Measurements from ENCODE around the gene PSMB9.

PSMB9 gene

GRCh38 chr6:32849126-32849525 lies 4.9 kb upstream of the PSMB9 start:
- Histone ChIP-seq H3K9me3 (ENCODE audit: control insufficient read depth, low read length) (no peaks in the 10 kb centered on the region), H3K27ac (ENCODE audit: low read depth, low read length, severe bottlenecking) (no peak overlapping the region), H3K4me1 (ENCODE audit: control insufficient read depth, insufficient read depth, low read length, poor library complexity, severe bottlenecking) (peaks cover 4% of the 10 kb centered on the region), H3K36me3 (ENCODE audit: control insufficient read depth, insufficient read depth, low read length) (no peaks in the 10 kb centered on the region), H3K4me3 (ENCODE audit: extremely low read depth, insufficient read depth, low read length, poor library complexity, severe bottlenecking) (no peak overlapping the region)
- 74 to 84% methylated on average over 3 to 5 of the region's 6 CpGs for WGBS, 2 experiments (ENCODE audit: insufficient coverage in 2 of 2)

GRCh38 chr6:32851025-32851424 lies 3.0 kb upstream of the PSMB9 start:
- Histone ChIP-seq H3K4me3 (ENCODE audit: extremely low read depth, insufficient read depth, low read length, poor library complexity, severe bottlenecking) (no peak overlapping the region), H3K4me1 (ENCODE audit: control insufficient read depth, insufficient read depth, low read length, poor library complexity, severe bottlenecking) (peaks cover 5% of the 10 kb centered on the region), H3K36me3 (ENCODE audit: control insufficient read depth, insufficient read depth, low read length) (no peaks in the 10 kb centered on the region), H3K27ac (ENCODE audit: low read depth, low read length, severe bottlenecking) (no peak overlapping the region), H3K9me3 (ENCODE audit: control insufficient read depth, low read length) (no peaks in the 10 kb centered on the region)
- 73 to 96% methylated on average over 2 to 3 of the region's 4 CpGs for WGBS, 2 experiments (ENCODE audit: insufficient coverage in 2 of 2)

GRCh38 chr6:32852018-32852843 lies 1.8 kb upstream of the PSMB9 start:
- H3K4me3 ChIP-seq (ENCODE audit: extremely low read depth, insufficient read depth, low read length, poor library complexity, severe bottlenecking), result no peak overlapping the region
- WGBS, 2 experiments (ENCODE audit: insufficient coverage in 2 of 2), result 62 to 65% methylated on average over 14 to 19 of the region's 23 CpGs
- H3K9me3 ChIP-seq (ENCODE audit: control insufficient read depth, low read length), result no peaks in the 10 kb centered on the region
- no peak overlapping the region for H3K27ac ChIP-seq (ENCODE audit: low read depth, low read length, severe bottlenecking)
- peaks cover 5% of the 10 kb centered on the region for H3K4me1 ChIP-seq (ENCODE audit: control insufficient read depth, insufficient read depth, low read length, poor library complexity, severe bottlenecking)
- no peaks in the 10 kb centered on the region for H3K36me3 ChIP-seq (ENCODE audit: control insufficient read depth, insufficient read depth, low read length)

GRCh38 chr6:32852844-32853540 lies 1.0 kb upstream of the PSMB9 start:
- 2 to 4% methylated on average over 33 to 36 of the region's 41 CpGs for WGBS, 2 experiments (ENCODE audit: insufficient coverage in 2 of 2)
- Histone ChIP-seq H3K36me3 (ENCODE audit: control insufficient read depth, insufficient read depth, low read length) (no peaks in the 10 kb centered on the region), H3K27ac (ENCODE audit: low read depth, low read length, severe bottlenecking) (no peak overlapping the region), H3K9me3 (ENCODE audit: control insufficient read depth, low read length) (no peaks in the 10 kb centered on the region), H3K4me3 (ENCODE audit: extremely low read depth, insufficient read depth, low read length, poor library complexity, severe bottlenecking) (peak overlapping the region; percentile 48), H3K4me1 (ENCODE audit: control insufficient read depth, insufficient read depth, low read length, poor library complexity, severe bottlenecking) (peaks cover 5% of the 10 kb centered on the region)

GRCh38 chr6:32854376-32855178 lies 585 bp downstream of the PSMB9 start:
- WGBS, 2 experiments (ENCODE audit: insufficient coverage in 2 of 2), result 35 to 37% methylated on average over 21 to 23 of the region's 24 CpGs
- no peak overlapping the region for H3K27ac ChIP-seq (ENCODE audit: low read depth, low read length, severe bottlenecking)
- no peaks in the 10 kb centered on the region for H3K9me3 ChIP-seq (ENCODE audit: control insufficient read depth, low read length)
- peaks cover 5% of the 10 kb centered on the region for H3K4me1 ChIP-seq (ENCODE audit: control insufficient read depth, insufficient read depth, low read length, poor library complexity, severe bottlenecking)
- H3K36me3 ChIP-seq (ENCODE audit: control insufficient read depth, insufficient read depth, low read length), result no peaks in the 10 kb centered on the region
- H3K4me3 ChIP-seq (ENCODE audit: extremely low read depth, insufficient read depth, low read length, poor library complexity, severe bottlenecking), result peak overlapping the region; percentile 48

- Histone ChIP-seq H3K4me1 (ENCODE audit: control insufficient read depth, insufficient read depth, low read length, poor library complexity, severe bottlenecking) (peaks cover 5% of the 10 kb centered on the region), H3K4me3 (ENCODE audit: extremely low read depth, insufficient read depth, low read length, poor library complexity, severe bottlenecking) (no peak overlapping the region), H3K36me3 (ENCODE audit: control insufficient read depth, insufficient read depth, low read length) (no peaks in the 10 kb centered on the region), H3K9me3 (ENCODE audit: control insufficient read depth, low read length) (no peaks in the 10 kb centered on the region), H3K27ac (ENCODE audit: low read depth, low read length, severe bottlenecking) (no peak overlapping the region)
- 88 to 90% methylated on average over 2 to 3 of the region's 8 CpGs for WGBS, 2 experiments (ENCODE audit: insufficient coverage in 2 of 2)
Measured at GRCh38 chr6:32855467-32856174, 1.6 kb downstream of the PSMB9 start.

- 80 to 93% methylated on average over 1 to 9 of the region's 14 CpGs for WGBS, 2 experiments (ENCODE audit: insufficient coverage in 2 of 2)
- Histone ChIP-seq H3K4me3 (ENCODE audit: extremely low read depth, insufficient read depth, low read length, poor library complexity, severe bottlenecking) (no peak overlapping the region), H3K27ac (ENCODE audit: low read depth, low read length, severe bottlenecking) (no peak overlapping the region), H3K4me1 (ENCODE audit: control insufficient read depth, insufficient read depth, low read length, poor library complexity, severe bottlenecking) (peaks cover 5% of the 10 kb centered on the region), H3K9me3 (ENCODE audit: control insufficient read depth, low read length) (no peaks in the 10 kb centered on the region), H3K36me3 (ENCODE audit: control insufficient read depth, insufficient read depth, low read length) (no peaks in the 10 kb centered on the region)
Measured at GRCh38 chr6:32857156-32857891, 3.3 kb downstream of the PSMB9 start.

- Histone ChIP-seq H3K36me3 (ENCODE audit: control insufficient read depth, insufficient read depth, low read length) (no peaks in the 10 kb centered on the region), H3K9me3 (ENCODE audit: control insufficient read depth, low read length) (no peaks in the 10 kb centered on the region), H3K27ac (ENCODE audit: low read depth, low read length, severe bottlenecking) (no peak overlapping the region), H3K4me1 (ENCODE audit: control insufficient read depth, insufficient read depth, low read length, poor library complexity, severe bottlenecking) (peaks cover 5% of the 10 kb centered on the region), H3K4me3 (ENCODE audit: extremely low read depth, insufficient read depth, low read length, poor library complexity, severe bottlenecking) (no peak overlapping the region)
- 70 to 87% methylated on average over 5 of the region's 5 CpGs for WGBS, 2 experiments (ENCODE audit: insufficient coverage in 2 of 2)
Measured at GRCh38 chr6:32858194-32858593, 4.2 kb downstream of the PSMB9 start.

GRCh38 chr6:32860674-32861073 lies 6.7 kb downstream of the PSMB9 start:
- H3K36me3 ChIP-seq (ENCODE audit: control insufficient read depth, insufficient read depth, low read length), result no peaks in the 10 kb centered on the region
- no peaks in the 10 kb centered on the region for H3K4me1 ChIP-seq (ENCODE audit: control insufficient read depth, insufficient read depth, low read length, poor library complexity, severe bottlenecking)
- H3K9me3 ChIP-seq (ENCODE audit: control insufficient read depth, low read length), result no peaks in the 10 kb centered on the region
- H3K4me3 ChIP-seq (ENCODE audit: extremely low read depth, insufficient read depth, low read length, poor library complexity, severe bottlenecking), result no peak overlapping the region
- whole genome bisulfite sequencing, 2 experiments (ENCODE audit: insufficient coverage in 2 of 2), result no CpG with 5 or more reads among the region's 1 CpG
- no peak overlapping the region for H3K27ac ChIP-seq (ENCODE audit: low read depth, low read length, severe bottlenecking)

- H3K9me3 ChIP-seq (ENCODE audit: control insufficient read depth, low read length), result no peaks in the 10 kb centered on the region
- no CpG with 5 or more reads among the region's 3 CpGs for WGBS, 2 experiments (ENCODE audit: insufficient coverage in 2 of 2)
- no peak overlapping the region for H3K27ac ChIP-seq (ENCODE audit: low read depth, low read length, severe bottlenecking)
- no peaks in the 10 kb centered on the region for H3K4me1 ChIP-seq (ENCODE audit: control insufficient read depth, insufficient read depth, low read length, poor library complexity, severe bottlenecking)
- no peaks in the 10 kb centered on the region for H3K36me3 ChIP-seq (ENCODE audit: control insufficient read depth, insufficient read depth, low read length)
- no peak overlapping the region for H3K4me3 ChIP-seq (ENCODE audit: extremely low read depth, insufficient read depth, low read length, poor library complexity, severe bottlenecking)
Measured at GRCh38 chr6:32862725-32863124, 8.7 kb downstream of the PSMB9 start.
